ENCODE data around the gene EML3.
"Not testable (repeated sequence)": the region's sequence is repeated elsewhere in the genome, so short reads cannot be mapped to it uniquely, and the experiment has no call there.

EML3 gene

GRCh38 chr11:62592146-62592815 lies 20.3 kb downstream of the EML3 start:
- H3K36me3 ChIP-seq (ENCODE audit: control insufficient read depth, insufficient read depth, low read length), result peaks cover 24% of the 10 kb centered on the region
- peak overlapping the region; percentile 57 for H3K9ac ChIP-seq (ENCODE audit: low read depth, low read length)
- peak overlapping the region; percentile 81 for H3K4me3 ChIP-seq (ENCODE audit: low read depth, low read length)
- no peaks in the 10 kb centered on the region for H3K9me3 ChIP-seq (ENCODE audit: control insufficient read depth, insufficient read depth, low read length)
- H3K4me1 ChIP-seq (ENCODE audit: control insufficient read depth, insufficient read depth, low read length), result peaks cover 4% of the 10 kb centered on the region
- H3K27me3 ChIP-seq (ENCODE audit: control insufficient read depth, insufficient read depth, low read length), result no peaks in the 10 kb centered on the region

- Histone ChIP-seq H3K4me3 (ENCODE audit: low read depth, low read length) (peak within 1 kb of the TSS; percentile 86), H3K9me3 (ENCODE audit: control insufficient read depth, insufficient read depth, low read length) (no peaks in the 10 kb centered on the region), H3K27me3 (ENCODE audit: control insufficient read depth, insufficient read depth, low read length) (no peaks in the 10 kb centered on the region), H3K9ac (ENCODE audit: low read depth, low read length) (peak within 1 kb of the TSS; percentile 82), H3K4me1 (ENCODE audit: control insufficient read depth, insufficient read depth, low read length) (peaks cover 4% of the 10 kb centered on the region), H3K36me3 (ENCODE audit: control insufficient read depth, insufficient read depth, low read length) (peaks cover 20% of the 10 kb centered on the region)
Measured at GRCh38 chr11:62591448-62592145, 21.0 kb downstream of the EML3 start, which contains the start of gene TUT1. Gene TUT1 (minus strand): TSS chr11:62591523. CDS start chr11:62591485, 38 bp downstream.

- no peak overlapping the region for H3K4me3 ChIP-seq (ENCODE audit: low read depth, low read length)
- H3K9ac ChIP-seq (ENCODE audit: low read depth, low read length), result no peak overlapping the region
- peaks cover 4% of the 10 kb centered on the region for H3K4me1 ChIP-seq (ENCODE audit: control insufficient read depth, insufficient read depth, low read length)
- H3K9me3 ChIP-seq (ENCODE audit: control insufficient read depth, insufficient read depth, low read length), result no peaks in the 10 kb centered on the region
- peaks cover 3% of the 10 kb centered on the region for H3K36me3 ChIP-seq (ENCODE audit: control insufficient read depth, insufficient read depth, low read length)
- H3K27me3 ChIP-seq (ENCODE audit: control insufficient read depth, insufficient read depth, low read length), result no peaks in the 10 kb centered on the region
Measured at GRCh38 chr11:62588966-62589637, 23.5 kb downstream of the EML3 start.

- H3K27me3 ChIP-seq (ENCODE audit: control insufficient read depth, insufficient read depth, low read length); H3K9ac ChIP-seq (ENCODE audit: low read depth, low read length); H3K9me3 ChIP-seq (ENCODE audit: control insufficient read depth, insufficient read depth, low read length): not testable (repeated sequence)
Measured at GRCh38 chr11:62585356-62585755, 27.2 kb downstream of the EML3 start.

GRCh38 chr11:62581735-62582134 lies 30.8 kb downstream of the EML3 start:
- not testable (repeated sequence) for H3K27me3 ChIP-seq (ENCODE audit: control insufficient read depth, insufficient read depth, low read length); H3K4me1 ChIP-seq (ENCODE audit: control insufficient read depth, insufficient read depth, low read length); H3K9ac ChIP-seq (ENCODE audit: low read depth, low read length); H3K9me3 ChIP-seq (ENCODE audit: control insufficient read depth, insufficient read depth, low read length); H3K4me3 ChIP-seq (ENCODE audit: low read depth, low read length)
- H3K36me3 ChIP-seq (ENCODE audit: control insufficient read depth, insufficient read depth, low read length), result peaks cover 25% of the 10 kb centered on the region

More at GRCh38 chr11:62585356-62585755, 27.2 kb downstream of the EML3 start:
- not testable (repeated sequence) for H3K4me1 ChIP-seq (ENCODE audit: control insufficient read depth, insufficient read depth, low read length); H3K4me3 ChIP-seq (ENCODE audit: low read depth, low read length)
- H3K36me3 ChIP-seq (ENCODE audit: control insufficient read depth, insufficient read depth, low read length), result peaks cover 11% of the 10 kb centered on the region

- no peaks in the 10 kb centered on the region for H3K9me3 ChIP-seq (ENCODE audit: control insufficient read depth, insufficient read depth, low read length)
- no peaks in the 10 kb centered on the region for H3K4me1 ChIP-seq (ENCODE audit: control insufficient read depth, insufficient read depth, low read length)
- H3K9ac ChIP-seq (ENCODE audit: low read depth, low read length), result no peak overlapping the region
- H3K36me3 ChIP-seq (ENCODE audit: control insufficient read depth, insufficient read depth, low read length), result peaks cover 31% of the 10 kb centered on the region
- H3K4me3 ChIP-seq (ENCODE audit: low read depth, low read length), result no peak overlapping the region
- H3K27me3 ChIP-seq (ENCODE audit: control insufficient read depth, insufficient read depth, low read length), result no peaks in the 10 kb centered on the region
Measured at GRCh38 chr11:62580959-62581715, 31.4 kb downstream of the EML3 start.

GRCh38 chr11:62579252-62579651 lies 33.3 kb downstream of the EML3 start:
- H3K4me1 ChIP-seq (ENCODE audit: control insufficient read depth, insufficient read depth, low read length), result no peaks in the 10 kb centered on the region
- H3K27me3 ChIP-seq (ENCODE audit: control insufficient read depth, insufficient read depth, low read length), result no peaks in the 10 kb centered on the region
- H3K9me3 ChIP-seq (ENCODE audit: control insufficient read depth, insufficient read depth, low read length), result no peaks in the 10 kb centered on the region
- H3K9ac ChIP-seq (ENCODE audit: low read depth, low read length), result no peak overlapping the region
- H3K4me3 ChIP-seq (ENCODE audit: low read depth, low read length), result no peak overlapping the region
- H3K36me3 ChIP-seq (ENCODE audit: control insufficient read depth, insufficient read depth, low read length), result peaks cover 41% of the 10 kb centered on the region

GRCh38 chr11:62578541-62578940 lies 34.0 kb downstream of the EML3 start:
- no peaks in the 10 kb centered on the region for H3K27me3 ChIP-seq (ENCODE audit: control insufficient read depth, insufficient read depth, low read length)
- H3K9ac ChIP-seq (ENCODE audit: low read depth, low read length), result no peak overlapping the region
- no peaks in the 10 kb centered on the region for H3K4me1 ChIP-seq (ENCODE audit: control insufficient read depth, insufficient read depth, low read length)
- H3K4me3 ChIP-seq (ENCODE audit: low read depth, low read length), result no peak overlapping the region
- no peaks in the 10 kb centered on the region for H3K9me3 ChIP-seq (ENCODE audit: control insufficient read depth, insufficient read depth, low read length)
- H3K36me3 ChIP-seq (ENCODE audit: control insufficient read depth, insufficient read depth, low read length), result peaks cover 41% of the 10 kb centered on the region

GRCh38 chr11:62577046-62577714 lies 35.4 kb downstream of the EML3 start:
- Histone ChIP-seq H3K9ac (ENCODE audit: low read depth, low read length) (no peak overlapping the region), H3K27me3 (ENCODE audit: control insufficient read depth, insufficient read depth, low read length) (no peaks in the 10 kb centered on the region), H3K9me3 (ENCODE audit: control insufficient read depth, insufficient read depth, low read length) (no peaks in the 10 kb centered on the region), H3K4me1 (ENCODE audit: control insufficient read depth, insufficient read depth, low read length) (peaks cover 2% of the 10 kb centered on the region), H3K4me3 (ENCODE audit: low read depth, low read length) (no peak overlapping the region), H3K36me3 (ENCODE audit: control insufficient read depth, insufficient read depth, low read length) (peaks cover 49% of the 10 kb centered on the region)

- peaks cover 55% of the 10 kb centered on the region for H3K36me3 ChIP-seq (ENCODE audit: control insufficient read depth, insufficient read depth, low read length)
- H3K9me3 ChIP-seq (ENCODE audit: control insufficient read depth, insufficient read depth, low read length), result no peaks in the 10 kb centered on the region
- H3K9ac ChIP-seq (ENCODE audit: low read depth, low read length), result no peak overlapping the region
- H3K4me3 ChIP-seq (ENCODE audit: low read depth, low read length), result no peak overlapping the region
- no peaks in the 10 kb centered on the region for H3K27me3 ChIP-seq (ENCODE audit: control insufficient read depth, insufficient read depth, low read length)
- H3K4me1 ChIP-seq (ENCODE audit: control insufficient read depth, insufficient read depth, low read length), result peaks cover 7% of the 10 kb centered on the region
Measured at GRCh38 chr11:62575837-62576236, 36.7 kb downstream of the EML3 start.

GRCh38 chr11:62575156-62575555 lies 37.4 kb downstream of the EML3 start:
- H3K4me3 ChIP-seq (ENCODE audit: low read depth, low read length), result peak overlapping the region; percentile 100
- H3K36me3 ChIP-seq (ENCODE audit: control insufficient read depth, insufficient read depth, low read length), result peaks cover 61% of the 10 kb centered on the region
- no peak overlapping the region for H3K9ac ChIP-seq (ENCODE audit: low read depth, low read length)

More at GRCh38 chr11:62575156-62575555, 37.4 kb downstream of the EML3 start:
- H3K27me3 ChIP-seq (ENCODE audit: control insufficient read depth, insufficient read depth, low read length), result no peaks in the 10 kb centered on the region
- no peaks in the 10 kb centered on the region for H3K9me3 ChIP-seq (ENCODE audit: control insufficient read depth, insufficient read depth, low read length)
- H3K4me1 ChIP-seq (ENCODE audit: control insufficient read depth, insufficient read depth, low read length), result peaks cover 7% of the 10 kb centered on the region

Measured in iPS-15b (cell line).